ENCODE results near the gene SORCS2. TPM values are rescaled to one million over a fixed set of nuclear protein-coding genes. Genes with fewer than 3 reads are reported as not detected.

The SORCS2 gene
- total RNA-seq, 1 experiment from 2014 or later = 0.15 TPM

- H3K4me1 ChIP-seq (ENCODE audit: control insufficient read depth, insufficient read depth, low read length) = no peaks in the 10 kb centered on the region
- TF ChIP-seq, protein P1, sequence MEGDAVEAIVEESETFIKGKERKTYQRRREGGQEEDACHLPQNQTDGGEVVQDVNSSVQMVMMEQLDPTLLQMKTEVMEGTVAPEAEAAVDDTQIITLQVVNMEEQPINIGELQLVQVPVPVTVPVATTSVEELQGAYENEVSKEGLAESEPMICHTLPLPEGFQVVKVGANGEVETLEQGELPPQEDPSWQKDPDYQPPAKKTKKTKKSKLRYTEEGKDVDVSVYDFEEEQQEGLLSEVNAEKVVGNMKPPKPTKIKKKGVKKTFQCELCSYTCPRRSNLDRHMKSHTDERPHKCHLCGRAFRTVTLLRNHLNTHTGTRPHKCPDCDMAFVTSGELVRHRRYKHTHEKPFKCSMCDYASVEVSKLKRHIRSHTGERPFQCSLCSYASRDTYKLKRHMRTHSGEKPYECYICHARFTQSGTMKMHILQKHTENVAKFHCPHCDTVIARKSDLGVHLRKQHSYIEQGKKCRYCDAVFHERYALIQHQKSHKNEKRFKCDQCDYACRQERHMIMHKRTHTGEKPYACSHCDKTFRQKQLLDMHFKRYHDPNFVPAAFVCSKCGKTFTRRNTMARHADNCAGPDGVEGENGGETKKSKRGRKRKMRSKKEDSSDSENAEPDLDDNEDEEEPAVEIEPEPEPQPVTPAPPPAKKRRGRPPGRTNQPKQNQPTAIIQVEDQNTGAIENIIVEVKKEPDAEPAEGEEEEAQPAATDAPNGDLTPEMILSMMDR (IDR thresholded peaks at IDR 0.05) = no peak
- TF ChIP-seq, protein P2, sequence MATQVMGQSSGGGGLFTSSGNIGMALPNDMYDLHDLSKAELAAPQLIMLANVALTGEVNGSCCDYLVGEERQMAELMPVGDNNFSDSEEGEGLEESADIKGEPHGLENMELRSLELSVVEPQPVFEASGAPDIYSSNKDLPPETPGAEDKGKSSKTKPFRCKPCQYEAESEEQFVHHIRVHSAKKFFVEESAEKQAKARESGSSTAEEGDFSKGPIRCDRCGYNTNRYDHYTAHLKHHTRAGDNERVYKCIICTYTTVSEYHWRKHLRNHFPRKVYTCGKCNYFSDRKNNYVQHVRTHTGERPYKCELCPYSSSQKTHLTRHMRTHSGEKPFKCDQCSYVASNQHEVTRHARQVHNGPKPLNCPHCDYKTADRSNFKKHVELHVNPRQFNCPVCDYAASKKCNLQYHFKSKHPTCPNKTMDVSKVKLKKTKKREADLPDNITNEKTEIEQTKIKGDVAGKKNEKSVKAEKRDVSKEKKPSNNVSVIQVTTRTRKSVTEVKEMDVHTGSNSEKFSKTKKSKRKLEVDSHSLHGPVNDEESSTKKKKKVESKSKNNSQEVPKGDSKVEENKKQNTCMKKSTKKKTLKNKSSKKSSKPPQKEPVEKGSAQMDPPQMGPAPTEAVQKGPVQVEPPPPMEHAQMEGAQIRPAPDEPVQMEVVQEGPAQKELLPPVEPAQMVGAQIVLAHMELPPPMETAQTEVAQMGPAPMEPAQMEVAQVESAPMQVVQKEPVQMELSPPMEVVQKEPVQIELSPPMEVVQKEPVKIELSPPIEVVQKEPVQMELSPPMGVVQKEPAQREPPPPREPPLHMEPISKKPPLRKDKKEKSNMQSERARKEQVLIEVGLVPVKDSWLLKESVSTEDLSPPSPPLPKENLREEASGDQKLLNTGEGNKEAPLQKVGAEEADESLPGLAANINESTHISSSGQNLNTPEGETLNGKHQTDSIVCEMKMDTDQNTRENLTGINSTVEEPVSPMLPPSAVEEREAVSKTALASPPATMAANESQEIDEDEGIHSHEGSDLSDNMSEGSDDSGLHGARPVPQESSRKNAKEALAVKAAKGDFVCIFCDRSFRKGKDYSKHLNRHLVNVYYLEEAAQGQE (IDR thresholded peaks at IDR 0.05; ENCODE audit: insufficient read depth in 1 of 2, low read depth in 2 of 2, low read length in 1 of 2) = no peak
- TF ChIP-seq TCF7L2 (IDR thresholded peaks at IDR 0.05; ENCODE audit: low read depth, low read length) (no peak), POLR2AphosphoS5 (IDR thresholded peaks at IDR 0.05; ENCODE audit: low read depth, low read length) (no peak), SIN3A (IDR thresholded peaks at IDR 0.05; ENCODE audit: borderline replicate concordance, insufficient read depth, low read depth, low read length) (no peak)
- CTCF ChIA-PET = no interaction called here
- no peaks in the 10 kb centered on the region for H3K9me3 ChIP-seq (ENCODE audit: control insufficient read depth, insufficient read depth, low read depth, low read length)
- ATAC-seq (peak; percentile 54; the same call in 1 of the 2 replicates), DNase-seq (ENCODE audit: low read depth, low spot score) (no peak)
- no TSS peak for BruUV-seq (replicated peaks)
- POLR2A ChIA-PET = no interaction called here
- no peaks in the 10 kb centered on the region for H3K36me3 ChIP-seq (ENCODE audit: control insufficient read depth, insufficient read depth, low read length)
- intact Hi-C loops (cut with micrococcal nuclease; ENCODE audit: unreplicated experiment) (no loop called here), in situ Hi-C loops (cut with HindIII; ENCODE audit: low pct_unique_long_range_greater_than_20kb, low sequenced_read_pairs) (no loop called here)
- H3K4me3 ChIP-seq (ENCODE audit: low read depth in 2 of 2, low read length in 2 of 2) = no peak overlapping the region
- H3K27ac ChIP-seq (ENCODE audit: low read length) = no peak overlapping the region
- H3K27me3 ChIP-seq (ENCODE audit: control insufficient read depth, insufficient read depth, low read length) = no peaks in the 10 kb centered on the region
Observed at GRCh38 chr4:7457201-7458065, 265.1 kb downstream of the SORCS2 start.

DNA sequence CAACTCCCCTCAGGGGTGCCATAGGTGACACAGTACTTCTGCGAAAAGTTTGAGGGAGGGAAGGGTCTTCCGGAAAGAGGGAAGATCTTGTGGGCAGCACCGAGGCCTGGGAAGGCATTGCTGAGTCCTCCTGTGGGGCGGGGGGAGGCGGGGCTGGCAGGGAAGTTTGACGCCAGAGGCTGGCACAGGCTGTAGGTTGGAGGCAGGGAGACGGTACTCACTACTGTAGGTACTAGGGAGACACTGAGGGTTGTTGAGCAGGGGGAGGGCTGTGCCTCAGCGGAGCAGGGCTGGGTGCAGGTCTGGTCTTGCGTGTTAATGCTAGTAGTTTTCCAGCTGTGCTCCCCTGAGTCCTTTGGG lies 265.7 kb downstream of the SORCS2 start:
- ChIA-PET CTCF (no interaction called here), POLR2A (no interaction called here)
- H3K27ac ChIP-seq (ENCODE audit: low read length) = no peak overlapping the region
- no peak for ATAC-seq
- H3K4me3 ChIP-seq (ENCODE audit: low read depth in 2 of 2, low read length in 2 of 2) = no peak overlapping the region
- intact Hi-C loops (cut with micrococcal nuclease; ENCODE audit: unreplicated experiment) (no loop called here), in situ Hi-C loops (cut with HindIII; ENCODE audit: low pct_unique_long_range_greater_than_20kb, low sequenced_read_pairs) (no loop called here)
- no peaks in the 10 kb centered on the region for H3K36me3 ChIP-seq (ENCODE audit: control insufficient read depth, insufficient read depth, low read length)
- H3K9me3 ChIP-seq (ENCODE audit: control insufficient read depth, insufficient read depth, low read depth, low read length) = no peaks in the 10 kb centered on the region
- TF ChIP-seq, protein P2 (IDR thresholded peaks at IDR 0.05; ENCODE audit: insufficient read depth in 1 of 2, low read depth in 2 of 2, low read length in 1 of 2) = no peak
- TF ChIP-seq SIN3A (IDR thresholded peaks at IDR 0.05; ENCODE audit: borderline replicate concordance, insufficient read depth, low read depth, low read length) = no peak
- TF ChIP-seq TCF7L2 (IDR thresholded peaks at IDR 0.05; ENCODE audit: low read depth, low read length) = no peak
- TF ChIP-seq POLR2AphosphoS5 (IDR thresholded peaks at IDR 0.05; ENCODE audit: low read depth, low read length) = no peak
- TF ChIP-seq, protein P1 (IDR thresholded peaks at IDR 0.05) = no peak
- no peaks in the 10 kb centered on the region for H3K27me3 ChIP-seq (ENCODE audit: control insufficient read depth, insufficient read depth, low read length)
- BruUV-seq (replicated peaks) = no TSS peak
- H3K4me1 ChIP-seq (ENCODE audit: control insufficient read depth, insufficient read depth, low read length) = no peaks in the 10 kb centered on the region
- DNase-seq (ENCODE audit: low read depth, low spot score) = no peak

Measured in Panc1 (cell line).